Activated naive CD4-positive, alpha-beta T cell treated with anti-CD3 and anti-CD28 coated beads, Interleukin-2, amount 10 ng/mL, durations not matched to agents 7 days and 5 days (primary cell): ENCODE results near the gene SPANXB1.
"Not testable (repeated sequence)": the region's sequence is repeated elsewhere in the genome, so short reads cannot be mapped to it uniquely, and the experiment has no call there.

Source experiments
- CTCF ChIA-PET: fragments of 350-600 bp; sonication (Branson Sonifier 250); formaldehyde crosslinking; loops from one replicate; lab custom pipeline; 2021; ENCODE audit warnings: antibody characterized with exemption; lab: Charles Lee
- DNase-seq: peaks from one replicate; pipeline ENCODE4 v3.0.0-alpha.2; 2020
- H3K27ac Mint-ChIP-seq: one replicate; pipeline ENCODE4 v1.8.0; 2021; ENCODE audit warnings: mild to moderate bottlenecking, moderate library complexity, mixed read lengths
- H3K27me3 Mint-ChIP-seq: one replicate; pipeline ENCODE4 v1.8.0; 2021; ENCODE audit warnings: mild to moderate bottlenecking, mixed read lengths
- H3K36me3 Mint-ChIP-seq: one replicate; pipeline ENCODE4 v1.8.0; 2021; ENCODE audit warnings: mixed read lengths
- H3K4me1 Mint-ChIP-seq: one replicate; pipeline ENCODE4 v1.8.0; 2021; ENCODE audit warnings: mixed read lengths
- H3K4me3 Mint-ChIP-seq: one replicate; pipeline ENCODE4 v1.8.0; 2021; ENCODE audit warnings: mild to moderate bottlenecking, moderate library complexity, mixed read lengths
- H3K9me3 Mint-ChIP-seq: one replicate; pipeline ENCODE4 v1.8.0; 2021; ENCODE audit warnings: mixed read lengths

Gene SPANXB1

GRCh38 chrX:141002568-141002967, at the start of gene SPANXB1:
SPANXB1 (plus strand) TSS chrX:141002594; CDS start chrX:141002694, 100 bp downstream.
- H3K4me1 Mint-ChIP-seq, H3K4me3 Mint-ChIP-seq, H3K9me3 Mint-ChIP-seq, H3K27me3 Mint-ChIP-seq, H3K27ac Mint-ChIP-seq, CTCF ChIA-PET, DNase-seq, H3K36me3 Mint-ChIP-seq: not testable (repeated sequence)

GRCh38 chrX:140967036-140967435, 35.4 kb upstream of the SPANXB1 start:
- no peak for DNase-seq
- CTCF ChIA-PET: no interaction called here
- Mint-ChIP-seq H3K36me3 (no peaks in the 10 kb centered on the region), H3K4me3 (no peak overlapping the region), H3K27me3 (no peaks in the 10 kb centered on the region), H3K4me1 (no peaks in the 10 kb centered on the region), H3K9me3 (no peaks in the 10 kb centered on the region), H3K27ac (no peak overlapping the region)

GRCh38 chrX:140971099-140971795, 31.1 kb upstream of the SPANXB1 start:
- H3K27me3 Mint-ChIP-seq: no peaks in the 10 kb centered on the region
- DNase-seq: no peak
- no peaks in the 10 kb centered on the region for H3K9me3 Mint-ChIP-seq
- no peak overlapping the region for H3K27ac Mint-ChIP-seq
- CTCF ChIA-PET: no interaction called here
- H3K4me1 Mint-ChIP-seq: no peaks in the 10 kb centered on the region
- H3K4me3 Mint-ChIP-seq: no peak overlapping the region
- H3K36me3 Mint-ChIP-seq: no peaks in the 10 kb centered on the region

GRCh38 chrX:140975472-140975871, 26.9 kb upstream of the SPANXB1 start:
- Mint-ChIP-seq H3K27ac (no peak overlapping the region), H3K27me3 (no peaks in the 10 kb centered on the region), H3K36me3 (no peaks in the 10 kb centered on the region), H3K9me3 (no peaks in the 10 kb centered on the region), H3K4me3 (no peak overlapping the region), H3K4me1 (no peaks in the 10 kb centered on the region)
- CTCF ChIA-PET: no interaction called here
- DNase-seq: no peak

- Mint-ChIP-seq H3K27ac (no peak overlapping the region), H3K4me3 (no peak overlapping the region), H3K4me1 (no peaks in the 10 kb centered on the region), H3K9me3 (no peaks in the 10 kb centered on the region), H3K36me3 (no peaks in the 10 kb centered on the region), H3K27me3 (no peaks in the 10 kb centered on the region)
- DNase-seq: no peak
- CTCF ChIA-PET: no interaction called here
Measured at GRCh38 chrX:140980271-140980670, 22.1 kb upstream of the SPANXB1 start.

- no peak for DNase-seq
- Mint-ChIP-seq H3K27ac (no peak overlapping the region), H3K4me3 (no peak overlapping the region), H3K4me1 (no peaks in the 10 kb centered on the region), H3K27me3 (no peaks in the 10 kb centered on the region), H3K36me3 (no peaks in the 10 kb centered on the region), H3K9me3 (no peaks in the 10 kb centered on the region)
- CTCF ChIA-PET: no interaction called here
Measured at GRCh38 chrX:140983730-140984129, 18.7 kb upstream of the SPANXB1 start.

- H3K4me3 Mint-ChIP-seq, H3K36me3 Mint-ChIP-seq, H3K9me3 Mint-ChIP-seq, H3K4me1 Mint-ChIP-seq, H3K27me3 Mint-ChIP-seq, H3K27ac Mint-ChIP-seq, CTCF ChIA-PET, DNase-seq: not testable (repeated sequence)
Measured at GRCh38 chrX:141005243-141005642, 2.8 kb downstream of the SPANXB1 start.

GRCh38 chrX:141044246-141044645, 41.9 kb downstream of the SPANXB1 start:
- H3K4me1 Mint-ChIP-seq, CTCF ChIA-PET, H3K36me3 Mint-ChIP-seq, H3K27ac Mint-ChIP-seq, H3K9me3 Mint-ChIP-seq, H3K4me3 Mint-ChIP-seq, H3K27me3 Mint-ChIP-seq, DNase-seq: not testable (repeated sequence)

- H3K36me3 Mint-ChIP-seq, CTCF ChIA-PET, H3K9me3 Mint-ChIP-seq, H3K4me1 Mint-ChIP-seq, H3K4me3 Mint-ChIP-seq, H3K27me3 Mint-ChIP-seq, H3K27ac Mint-ChIP-seq, DNase-seq: not testable (repeated sequence)
Measured at GRCh38 chrX:141049878-141050277, 47.5 kb downstream of the SPANXB1 start.

- H3K4me3 Mint-ChIP-seq, DNase-seq, H3K9me3 Mint-ChIP-seq, H3K36me3 Mint-ChIP-seq, CTCF ChIA-PET, H3K27ac Mint-ChIP-seq, H3K4me1 Mint-ChIP-seq, H3K27me3 Mint-ChIP-seq: not testable (repeated sequence)
Measured at GRCh38 chrX:141052098-141052497, 49.7 kb downstream of the SPANXB1 start.
